HL-60 (cell line): ENCODE results near the gene SMIM24.

Experiments used
- DNase-seq, 2 experiments: peaks; one replicate each; pipeline ENCODE4 v3.0.0-alpha.2; 2010 to 2020; ENCODE audit warnings: low read depth in 1 of 2, low spot score in 1 of 2
- H3K27ac ChIP-seq: fragments of 250-450 bp; sonication (Bioruptor Pico); replicated peaks from 2 replicates; pipeline ENCODE4 v1.5.1; 2020; ENCODE audit warnings: mild to moderate bottlenecking, moderate library complexity
- H3K27me3 ChIP-seq: fragments of 250-450 bp; sonication (Bioruptor Pico); 2 replicates; pipeline ENCODE4 v1.5.1; 2021; ENCODE audit warnings: mild to moderate bottlenecking, moderate library complexity; ENCODE audit not compliant: insufficient read depth, poor library complexity, severe bottlenecking
- H3K4me3 ChIP-seq: replicated peaks from 2 replicates; pipeline ENCODE4 v1.5.1; 2011; ENCODE audit warnings: mild to moderate bottlenecking, control low read depth, low read length; ENCODE audit not compliant: insufficient read depth
- CTCF ChIP-seq: IDR thresholded peaks from one replicate; pipeline ENCODE4 v1.5.1; 2011; ENCODE audit warnings: low read length, control low read depth, inconsistent platforms; ENCODE audit not compliant: insufficient read depth
- GABPA ChIP-seq: IDR thresholded peaks from 2 replicates; pipeline ENCODE4 v1.6.1; 2012; ENCODE audit warnings: low read depth
- POLR2AphosphoS5 ChIP-seq: IDR thresholded peaks from 2 replicates; pipeline ENCODE4 v1.6.1; 2012; ENCODE audit warnings: low read depth
- REST ChIP-seq: IDR thresholded peaks from 2 replicates; pipeline ENCODE4 v1.6.1; 2012; ENCODE audit warnings: low read depth; ENCODE audit not compliant: insufficient replicate concordance
- SPI1 ChIP-seq: IDR thresholded peaks from 2 replicates; pipeline ENCODE4 v1.6.1; 2012; ENCODE audit warnings: low read depth, mild to moderate bottlenecking, borderline replicate concordance

SMIM24 gene

GRCh38 chr19:3521104-3521445, 40.8 kb upstream of the SMIM24 start:
- no peak overlapping the region for H3K4me3 ChIP-seq
- no peak overlapping the region for H3K27ac ChIP-seq
- H3K27me3 ChIP-seq: no peaks in the 10 kb centered on the region
- no peak for DNase-seq
- no peak for TF ChIP-seq REST

- Histone ChIP-seq H3K4me3 (no peak overlapping the region), H3K27ac (no peak overlapping the region), H3K27me3 (no peaks in the 10 kb centered on the region)
- TF ChIP-seq CTCF (no peak), GABPA (no peak), SPI1 (no peak), POLR2AphosphoS5 (no peak), REST (no peak)
- DNase-seq: no peak
Measured at GRCh38 chr19:3520166-3521103, 40.1 kb upstream of the SMIM24 start.

GRCh38 chr19:3519126-3519525, 38.8 kb upstream of the SMIM24 start:
- Histone ChIP-seq H3K4me3 (no peak overlapping the region), H3K27ac (no peak overlapping the region), H3K27me3 (no peaks in the 10 kb centered on the region)
- TF ChIP-seq GABPA (no peak), POLR2AphosphoS5 (no peak), SPI1 (no peak), CTCF (no peak), REST (no peak)
- DNase-seq: no peak
